ENCODE results near the gene TAP2.

GRCh38 chr6:32829495-32829894, 9.0 kb downstream of the TAP2 start:
- TF ChIP-seq CTCF (IDR thresholded peaks at IDR 0.05) (no peak), POLR2A (IDR thresholded peaks at IDR 0.05) (no peak)

All from lower leg skin (tissue), 3 donors.